ENCODE results near the gene ZFP3.
"Not testable (repeated sequence)": the region's sequence is repeated elsewhere in the genome, so short reads cannot be mapped to it uniquely, and the experiment has no call there.

Gene ZFP3

DNA sequence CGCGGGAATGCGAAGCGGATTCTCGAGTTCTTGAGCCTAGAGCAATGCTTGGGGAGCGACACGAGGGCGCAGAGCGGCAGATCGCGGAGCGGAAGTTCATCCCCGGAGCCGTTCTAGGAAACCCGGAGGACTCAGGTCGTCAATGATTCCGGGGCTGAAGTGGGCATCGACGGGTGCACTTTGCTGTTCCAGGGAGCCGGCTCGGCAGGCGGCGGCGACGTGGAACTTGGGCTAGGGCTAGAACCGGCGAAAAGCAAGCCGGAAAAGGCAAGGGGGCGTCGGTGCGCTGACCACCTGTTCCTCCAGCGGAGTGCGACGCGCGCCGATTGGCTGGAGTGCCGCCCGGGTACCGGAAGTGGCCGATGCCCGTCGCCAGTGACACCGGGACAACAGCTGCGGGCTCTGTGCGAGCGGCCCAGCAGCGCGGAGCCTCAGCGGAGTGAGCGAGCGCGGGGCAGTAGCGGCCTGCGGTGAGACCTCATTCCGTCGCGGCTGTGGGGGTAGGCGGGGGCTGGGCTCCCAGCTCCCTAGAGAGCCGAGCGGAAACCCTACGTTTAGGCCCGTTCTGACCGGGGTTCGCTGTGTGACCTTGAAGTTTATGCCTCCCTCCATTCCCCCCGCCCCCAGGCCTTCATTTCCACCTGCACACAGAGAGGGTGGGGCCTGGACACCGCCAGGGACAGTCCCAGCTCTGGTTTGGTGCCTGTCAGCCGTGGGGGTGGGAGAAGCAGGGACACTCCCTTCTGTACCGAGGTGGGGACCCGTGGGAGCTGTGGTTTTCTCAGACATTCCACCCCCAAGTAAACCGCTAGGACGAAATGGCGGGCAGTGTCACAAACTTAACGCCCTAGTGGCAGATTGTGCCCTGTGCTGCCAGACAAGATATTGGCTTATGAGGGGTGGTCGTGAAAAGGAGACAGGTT lies at the start of gene ZFP3:
Gene ZFP3, plus strand, starts transcription at position 362 of the 923 bp plus-strand sequence. CDS start 13,038 bp downstream, outside the sequence.
- in situ Hi-C loops (cut with MboI; ENCODE audit: low sequenced_read_pairs): no loop called here

DNA sequence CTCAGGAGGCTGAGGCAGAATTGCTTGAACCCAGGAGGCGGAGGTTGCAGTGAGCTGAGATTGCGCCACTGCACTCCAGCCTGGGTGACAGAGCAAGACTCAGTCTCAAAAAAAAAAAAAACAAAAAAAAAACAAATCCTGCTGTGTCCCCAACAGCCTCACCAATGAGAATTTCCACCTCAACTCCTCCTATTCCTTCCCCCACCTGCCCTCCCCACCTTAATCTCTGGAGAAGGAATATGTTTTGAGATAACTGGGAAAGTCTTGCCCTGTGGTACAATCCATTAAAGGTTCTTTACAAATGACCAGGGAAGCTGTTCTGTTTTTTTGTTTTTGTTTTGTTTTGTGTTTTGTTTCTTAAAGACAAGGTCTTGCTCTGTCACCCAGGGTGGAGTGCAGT lies 48.1 kb upstream of the ZFP3 start:
- in situ Hi-C loops (cut with MboI; ENCODE audit: low sequenced_read_pairs): not testable (repeated sequence)

DNA sequence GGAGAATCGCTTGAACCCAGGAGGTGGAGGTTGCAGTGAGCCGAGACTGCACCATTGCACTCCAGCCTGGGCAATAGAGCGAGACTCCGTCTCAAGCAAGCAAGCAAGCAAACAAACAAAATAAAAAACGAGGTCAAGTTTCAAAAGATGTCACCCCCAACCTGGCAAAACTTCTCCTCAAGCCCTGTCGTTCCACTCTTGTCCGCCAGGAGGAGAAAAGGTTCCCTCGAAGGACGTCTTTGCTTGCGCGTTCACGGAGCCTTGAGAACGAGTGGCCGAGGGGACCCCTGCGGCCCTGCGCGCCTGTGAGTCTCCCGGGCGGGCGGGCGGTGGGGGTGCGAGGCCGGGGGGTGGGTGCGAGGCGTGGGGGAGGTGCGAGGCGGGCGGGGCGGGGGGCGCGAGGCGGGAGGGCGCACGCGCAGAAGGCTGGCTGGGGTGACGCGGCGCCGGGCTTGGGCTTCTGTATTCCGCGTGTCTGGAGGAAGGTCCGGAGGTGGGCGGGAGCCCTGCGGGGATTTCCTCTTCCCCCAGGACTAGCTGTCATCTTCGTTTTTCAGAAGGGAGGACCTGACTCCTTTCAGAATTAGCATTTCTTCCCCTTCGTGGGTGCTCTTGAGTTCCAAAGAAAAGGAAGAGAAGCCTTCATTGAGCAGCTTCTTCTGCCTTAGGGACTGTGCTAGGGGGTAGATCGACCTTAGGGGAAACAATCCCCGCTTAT lies 46.7 kb upstream of the ZFP3 start:
- in situ Hi-C loops (cut with MboI; ENCODE audit: low sequenced_read_pairs): no loop called here

DNA sequence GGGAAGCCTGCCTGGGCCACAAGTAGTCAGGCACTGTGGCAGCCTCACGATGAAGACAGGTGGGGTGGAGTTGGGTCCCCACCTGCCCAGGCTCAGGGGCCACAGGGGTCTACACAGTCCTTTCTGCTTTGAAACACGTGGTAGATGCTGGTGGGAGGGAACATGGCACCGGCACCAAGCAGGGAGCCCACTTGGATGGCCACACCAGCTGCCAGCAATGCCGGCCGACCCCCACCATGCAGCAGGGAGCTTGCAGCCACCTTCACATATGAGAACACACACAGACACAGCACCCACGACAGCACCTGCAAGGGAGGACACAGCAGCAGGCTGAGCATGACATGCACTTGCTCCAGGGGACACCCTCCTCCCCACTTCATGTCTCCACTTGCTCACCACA lies 45.4 kb upstream of the ZFP3 start:
- in situ Hi-C loops (cut with MboI; ENCODE audit: low sequenced_read_pairs): no loop called here

DNA sequence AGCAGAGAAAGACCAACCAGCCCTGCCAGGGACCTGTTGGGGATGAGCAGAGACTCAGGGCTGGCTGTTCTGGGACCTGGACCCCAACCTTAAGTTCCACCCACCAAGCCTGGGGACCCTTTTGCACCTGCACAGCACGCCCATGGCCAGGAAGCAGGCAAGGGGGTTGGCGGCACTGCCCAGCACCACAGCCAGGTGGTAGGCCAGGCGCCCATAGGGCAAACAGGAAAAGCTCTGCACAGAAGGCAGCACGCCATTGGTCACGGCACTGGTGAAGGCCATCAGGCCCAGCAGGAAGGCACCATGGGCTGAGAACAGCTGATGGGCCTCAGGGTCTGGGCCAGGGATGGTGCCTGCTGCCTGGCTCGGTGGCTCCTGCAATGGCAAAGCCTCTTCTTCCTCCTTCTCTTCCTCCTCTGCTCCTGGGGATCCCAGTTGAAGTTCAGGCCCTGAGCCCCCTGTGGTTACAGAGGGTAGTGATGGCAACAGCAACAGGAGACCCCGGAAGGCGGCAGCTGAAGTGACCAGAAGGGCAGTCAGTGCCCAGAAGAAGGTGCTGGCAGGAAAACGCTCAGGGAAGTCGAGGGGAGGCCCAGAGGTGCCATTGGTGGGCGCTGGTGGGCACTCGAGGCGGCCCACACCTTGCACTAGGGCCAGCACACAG lies 44.8 kb upstream of the ZFP3 start:
- in situ Hi-C loops (cut with MboI; ENCODE audit: low sequenced_read_pairs): no loop called here

DNA sequence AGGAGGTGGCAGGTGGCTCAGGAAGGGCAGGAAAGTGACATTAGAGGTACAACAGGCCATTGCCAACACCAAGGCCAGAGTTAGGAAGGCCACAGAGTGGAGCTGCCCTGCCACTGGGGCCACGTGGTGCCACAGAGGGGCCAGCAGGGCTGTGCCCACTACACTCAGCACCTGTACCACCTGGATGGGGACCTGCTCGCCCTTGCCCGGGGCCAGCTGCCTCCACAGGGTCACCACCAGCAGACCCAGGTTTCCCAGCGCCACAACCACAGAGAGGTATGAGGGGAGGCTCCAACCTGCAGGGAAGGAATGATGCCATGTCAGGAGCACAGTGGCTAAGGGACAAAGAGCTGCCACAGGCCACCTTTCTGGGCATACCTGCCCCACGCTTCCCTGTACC lies 44.2 kb upstream of the ZFP3 start:
- in situ Hi-C loops (cut with MboI; ENCODE audit: low sequenced_read_pairs): no loop called here

DNA sequence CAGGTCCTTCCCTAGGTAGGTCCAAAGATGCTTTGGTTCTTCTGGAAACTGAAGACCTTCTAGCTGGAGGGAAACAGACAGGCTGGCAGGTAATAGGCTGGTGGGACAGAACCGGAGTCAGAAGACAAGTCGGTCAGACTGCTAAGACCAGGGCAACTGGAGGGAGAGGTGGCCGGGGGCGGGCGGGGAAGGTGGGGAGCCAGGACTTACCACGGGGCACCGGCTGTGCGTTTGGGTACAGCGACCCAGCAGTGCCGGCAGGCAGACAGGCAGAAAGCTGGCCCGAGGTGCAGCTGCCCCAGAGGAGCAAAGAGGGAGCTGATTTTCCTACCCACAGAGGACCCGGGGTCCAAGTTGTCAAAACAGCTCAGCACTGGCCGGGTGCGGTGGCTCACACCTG lies 43.6 kb upstream of the ZFP3 start:
- in situ Hi-C loops (cut with MboI; ENCODE audit: low sequenced_read_pairs): no loop called here

DNA sequence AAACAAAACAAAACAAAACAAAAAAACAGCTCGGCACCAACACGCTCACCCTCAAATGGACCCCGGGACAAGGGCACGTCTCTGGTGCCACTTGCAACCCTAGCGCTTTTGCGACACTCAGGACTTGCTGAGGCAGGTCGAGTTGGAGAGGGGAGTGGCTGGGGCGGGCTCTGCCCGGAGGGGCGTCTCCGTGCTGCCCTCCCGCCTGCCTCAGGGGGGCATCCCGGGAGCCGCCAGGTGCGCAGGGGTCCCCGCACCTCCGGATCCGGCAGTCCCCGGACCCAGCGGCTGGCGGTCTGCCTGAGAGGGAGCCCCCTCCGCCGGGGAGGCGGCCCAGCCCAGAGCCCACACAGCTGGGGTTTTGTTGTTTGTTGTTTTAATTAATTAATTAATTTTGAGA lies 43.0 kb upstream of the ZFP3 start, which contains the start of gene SLC52A1:
Gene SLC52A1, minus strand, starts transcription at position 112 of the 400 bp plus-strand sequence. CDS start 820 bp downstream, outside the sequence.
- in situ Hi-C loops (cut with MboI; ENCODE audit: low sequenced_read_pairs): no loop called here

DNA sequence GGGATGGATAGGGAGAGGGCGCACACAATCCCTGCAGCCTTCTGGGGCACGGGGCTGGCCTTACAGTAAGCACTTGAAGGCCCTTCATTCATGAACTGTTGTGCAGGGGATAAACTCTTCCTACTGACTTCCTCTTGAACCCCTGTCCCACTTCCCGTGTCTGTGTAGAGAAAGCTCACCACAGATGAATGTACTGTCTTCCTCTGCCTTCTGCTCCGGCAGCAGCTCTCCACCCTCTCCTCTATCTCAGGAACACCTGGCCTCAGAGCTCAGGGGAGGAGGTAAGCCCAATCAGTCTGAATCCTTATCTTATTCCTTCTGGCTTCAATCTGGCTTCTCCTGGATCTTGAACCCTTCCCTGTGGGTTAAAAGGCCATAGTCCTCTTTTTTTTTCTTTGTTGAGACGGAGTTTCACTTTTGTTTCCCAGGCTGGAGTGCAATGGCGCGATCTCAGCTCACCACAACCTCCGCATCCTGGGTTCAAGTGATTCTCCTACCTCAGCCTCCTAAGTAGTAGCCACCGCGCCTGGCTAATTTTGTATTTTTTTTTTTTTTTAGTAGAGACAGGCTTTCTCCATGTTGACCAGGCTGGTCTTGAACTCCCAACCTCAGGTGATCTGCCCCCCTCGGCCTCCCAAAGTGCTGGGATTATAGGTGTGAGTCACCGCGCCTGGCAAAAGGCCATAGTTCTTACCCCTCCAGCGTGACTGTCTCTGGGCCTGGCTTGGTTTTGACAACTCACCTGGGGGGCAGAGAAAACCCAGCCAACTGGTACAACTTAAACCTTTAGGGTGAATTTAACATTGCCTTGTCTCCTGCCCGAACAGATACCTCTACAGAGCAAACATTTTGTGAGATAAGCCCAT lies 35.9 kb upstream of the ZFP3 start:
- in situ Hi-C loops (cut with MboI; ENCODE audit: low sequenced_read_pairs): no loop called here

DNA sequence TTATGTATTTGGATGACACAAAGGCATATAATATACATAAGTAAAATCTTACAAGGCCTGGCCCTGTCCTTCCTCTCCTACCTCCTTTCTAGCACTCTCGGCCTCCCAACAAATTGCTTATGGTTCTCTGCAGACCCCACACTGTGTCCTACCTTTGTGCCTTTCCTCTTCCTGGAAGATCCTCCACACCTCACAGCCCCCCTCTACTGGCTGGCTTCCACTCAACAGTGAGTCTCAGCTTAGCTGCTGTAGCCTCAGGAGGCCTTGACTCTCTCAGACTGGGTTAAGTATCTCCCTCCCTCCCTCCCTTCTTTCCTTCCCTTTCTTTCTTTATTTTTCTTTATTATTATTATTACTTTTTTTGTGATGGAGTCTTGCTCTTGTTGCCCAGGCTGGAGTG lies 34.7 kb upstream of the ZFP3 start:
- in situ Hi-C loops (cut with MboI; ENCODE audit: low sequenced_read_pairs): no loop called here

DNA sequence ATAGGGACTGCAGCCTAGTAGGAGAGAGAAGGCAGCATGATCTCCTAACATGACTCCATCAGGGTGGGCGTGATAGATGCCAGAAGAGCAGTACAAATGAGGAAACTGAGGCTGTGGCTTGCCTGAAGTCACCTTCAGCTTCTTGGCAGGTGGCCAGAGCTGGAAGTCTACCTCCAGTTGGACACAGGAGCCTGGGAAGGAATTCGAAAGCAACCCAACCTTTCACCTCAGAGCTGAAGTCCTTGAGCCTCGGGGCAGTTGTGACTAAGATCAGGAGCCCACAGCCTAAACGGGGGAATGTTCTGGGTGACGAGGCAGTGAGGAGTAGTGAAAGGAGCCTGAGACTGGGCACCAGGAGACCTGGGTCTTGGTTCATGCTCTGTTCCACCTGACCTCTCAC lies 33.6 kb upstream of the ZFP3 start:
- in situ Hi-C loops (cut with MboI; ENCODE audit: low sequenced_read_pairs): no loop called here

DNA sequence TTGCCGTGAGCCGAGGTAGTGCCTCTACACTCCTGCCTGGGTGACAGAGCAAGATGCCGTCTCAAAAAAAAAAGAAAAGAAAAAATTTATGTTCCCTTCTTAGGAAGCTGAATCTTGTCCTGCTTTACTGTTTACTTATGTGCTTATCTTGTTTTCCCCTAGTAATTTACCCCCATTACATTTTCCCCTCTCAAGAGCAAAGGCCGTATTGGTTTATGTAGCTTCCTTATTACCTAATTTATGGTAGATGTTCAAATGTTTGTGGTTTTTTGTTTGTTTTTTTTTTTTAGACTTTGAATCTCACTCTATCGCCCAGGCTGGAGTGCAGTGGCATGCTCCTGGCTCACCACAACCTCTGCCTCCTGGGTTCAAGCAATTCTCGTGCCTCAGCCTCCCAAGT lies 32.8 kb upstream of the ZFP3 start:
- in situ Hi-C loops (cut with MboI; ENCODE audit: low sequenced_read_pairs): no loop called here

DNA sequence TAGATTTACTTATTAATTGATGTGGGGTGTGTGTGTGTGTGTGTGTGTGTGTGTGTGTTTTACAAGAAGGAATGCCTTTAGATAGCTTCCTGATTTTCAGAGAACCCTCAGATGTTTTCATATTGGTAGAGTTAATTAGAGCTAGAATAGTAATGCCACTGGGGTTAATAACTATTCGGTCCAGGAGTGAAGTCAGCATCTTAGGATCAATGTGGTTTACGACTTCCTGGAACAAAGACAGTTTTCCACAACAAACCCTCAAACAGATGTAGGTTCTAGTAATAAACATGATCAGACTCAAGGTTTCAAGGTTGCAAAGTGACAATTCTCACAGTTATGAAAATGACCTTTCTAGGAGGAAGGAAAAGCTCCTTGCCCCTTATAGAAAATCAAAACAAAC lies 30.8 kb upstream of the ZFP3 start:
- in situ Hi-C loops (cut with MboI; ENCODE audit: low sequenced_read_pairs): no loop called here

DNA sequence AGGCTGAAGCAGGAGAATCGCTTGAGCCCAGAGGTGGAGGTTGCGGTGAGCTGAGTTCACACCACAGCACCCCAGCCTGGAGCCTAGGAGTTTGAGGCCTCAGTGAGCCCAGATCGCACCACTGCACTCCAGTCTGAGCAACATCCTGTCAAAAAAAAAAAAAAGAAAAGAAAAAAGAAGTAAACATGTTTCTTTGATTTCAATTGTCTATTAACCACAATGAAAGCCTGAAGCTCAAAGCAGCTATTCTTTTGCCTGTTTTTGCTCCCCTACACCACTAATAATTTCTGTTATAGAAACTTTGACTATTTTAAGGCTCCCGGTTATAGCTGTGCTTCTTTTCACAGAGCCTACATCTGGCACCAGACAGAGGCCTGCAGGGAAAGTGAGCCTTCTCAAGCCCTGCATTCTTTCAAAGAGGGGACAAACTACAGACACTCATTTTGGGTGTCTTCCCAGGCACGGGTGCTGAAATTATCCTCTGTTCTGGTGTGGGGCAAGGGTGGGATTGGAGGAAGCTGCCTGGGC lies 28.9 kb upstream of the ZFP3 start:
- in situ Hi-C loops (cut with MboI; ENCODE audit: low sequenced_read_pairs): no loop called here

DNA sequence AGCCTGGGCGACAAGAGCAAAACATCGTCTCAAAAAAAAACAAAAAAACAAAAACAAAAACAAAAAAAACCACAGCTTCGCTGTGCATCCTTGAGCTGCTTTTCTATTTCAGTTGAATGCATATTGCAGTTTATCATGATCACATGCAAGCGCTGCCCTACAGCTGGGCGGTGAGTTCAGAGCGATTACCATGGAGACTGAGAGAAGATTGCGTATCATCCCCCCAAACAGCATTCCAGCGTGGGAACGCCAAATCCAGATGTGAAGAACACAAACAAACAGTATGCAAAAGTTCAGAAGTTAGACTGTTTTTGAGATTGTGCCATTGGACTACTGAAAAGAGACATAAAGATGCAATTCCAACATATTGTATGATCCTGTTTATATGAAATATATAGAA lies 28.0 kb upstream of the ZFP3 start:
- in situ Hi-C loops (cut with MboI; ENCODE audit: low sequenced_read_pairs): no loop called here

DNA sequence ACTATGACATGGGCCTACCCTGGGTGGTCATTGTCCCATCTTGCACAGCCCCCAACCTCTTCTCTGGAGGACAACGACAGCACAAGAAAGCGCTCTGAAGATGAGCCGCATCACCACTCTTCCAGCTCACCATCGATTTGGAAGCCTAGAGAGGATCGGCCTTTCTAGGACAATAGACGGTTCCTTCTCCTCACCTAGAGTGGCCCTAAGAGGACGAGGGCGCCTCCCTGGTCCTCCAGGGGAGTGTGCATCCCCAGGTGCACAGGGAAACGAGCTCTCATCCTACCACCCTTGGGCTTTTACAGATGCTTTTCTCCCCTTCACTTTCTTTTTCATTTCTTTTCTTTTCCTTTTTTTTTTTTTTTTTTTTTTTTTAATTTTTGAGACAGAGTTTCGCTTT lies 22.7 kb upstream of the ZFP3 start:
- in situ Hi-C loops (cut with MboI; ENCODE audit: low sequenced_read_pairs): no loop called here

DNA sequence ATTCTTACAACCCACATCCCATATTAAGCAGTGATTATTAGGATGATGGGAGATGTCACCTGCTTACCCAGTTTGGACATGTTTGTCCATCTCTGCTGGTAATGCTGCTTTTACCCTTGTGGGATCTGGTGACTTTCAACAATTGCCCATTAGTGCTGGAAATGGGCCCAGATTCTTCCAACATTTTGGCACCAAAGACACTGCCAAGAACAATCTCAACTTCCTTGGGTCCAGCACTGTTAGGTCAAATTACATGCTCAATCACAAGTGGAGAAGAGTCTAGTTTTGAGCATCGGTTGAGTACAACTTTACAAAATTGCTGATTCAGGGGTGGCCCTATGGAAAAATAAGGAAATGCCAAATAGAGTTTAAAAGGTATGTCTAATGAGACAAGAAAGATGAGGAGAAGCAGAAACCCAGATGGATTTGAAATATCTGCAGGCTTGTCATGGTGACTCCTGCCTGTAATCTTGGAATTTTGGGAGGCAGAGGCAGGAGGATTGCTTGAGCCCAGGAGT lies 13.0 kb upstream of the ZFP3 start:
- in situ Hi-C loops (cut with MboI; ENCODE audit: low sequenced_read_pairs): no loop called here

DNA sequence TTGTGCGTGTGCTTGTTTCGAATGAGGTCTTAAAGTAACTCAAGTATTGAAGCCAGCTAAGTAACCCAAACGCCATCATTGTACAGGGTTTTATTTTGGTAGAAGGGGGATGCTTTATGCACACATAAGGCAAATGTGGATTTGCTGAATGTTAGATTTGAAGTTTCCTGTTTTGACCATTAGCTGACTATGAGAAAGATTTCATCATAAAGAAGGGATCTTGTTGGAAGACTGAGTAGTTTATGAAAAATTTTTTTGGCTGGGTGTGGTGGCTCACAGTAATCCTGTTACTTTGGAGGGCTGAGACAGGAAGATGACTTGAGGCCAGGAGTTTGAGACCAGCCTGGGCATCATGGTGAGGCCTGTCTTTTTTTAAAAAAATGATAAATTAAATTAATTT lies 10.0 kb upstream of the ZFP3 start:
- in situ Hi-C loops (cut with MboI; ENCODE audit: low sequenced_read_pairs): no loop called here

DNA sequence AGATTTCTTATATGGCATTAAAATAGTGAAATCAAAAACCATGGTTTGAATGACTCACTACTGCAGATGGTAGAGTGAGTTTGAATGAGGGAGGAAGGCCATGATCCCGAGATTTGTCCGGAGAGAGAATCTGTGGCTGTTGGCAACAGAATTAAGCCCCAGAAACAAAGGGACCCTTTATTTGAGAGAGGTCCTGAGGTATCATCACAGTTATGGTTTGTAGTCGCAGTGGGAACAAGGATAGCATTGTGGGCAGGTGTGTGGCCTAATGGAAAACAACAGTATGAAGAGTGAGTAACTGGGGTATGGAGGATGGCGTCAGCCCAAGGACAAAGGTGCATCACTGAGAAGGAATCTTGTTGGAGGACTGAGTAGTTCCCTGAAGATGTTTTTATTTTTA lies 8.5 kb upstream of the ZFP3 start:
- in situ Hi-C loops (cut with MboI; ENCODE audit: low sequenced_read_pairs): no loop called here

DNA sequence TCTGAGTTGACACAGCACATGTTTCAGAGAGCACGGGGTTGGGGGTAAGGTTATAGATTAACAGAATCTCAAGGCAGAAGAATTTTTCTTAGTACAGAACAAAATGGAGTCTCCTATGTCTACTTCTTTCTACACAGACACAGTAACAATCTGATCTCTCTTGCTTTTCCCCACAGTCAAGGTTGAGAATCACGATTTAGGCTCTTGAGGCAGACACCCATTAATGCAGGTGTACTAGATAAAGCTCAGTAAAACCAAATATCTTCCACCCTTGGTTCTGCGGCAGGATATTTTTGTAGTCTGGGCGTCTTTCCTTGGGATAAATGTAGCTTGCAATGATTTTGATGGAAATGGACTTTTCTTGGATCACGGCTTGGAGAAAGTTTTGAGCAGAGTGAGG lies 2.8 kb upstream of the ZFP3 start:
- in situ Hi-C loops (cut with MboI; ENCODE audit: low sequenced_read_pairs): not testable (repeated sequence)
